A549 (cell line): ENCODE results near the gene PARP8.

Experiments
- MYC ChIP-seq: IDR thresholded peaks from 2 replicates; pipeline ENCODE4 v1.6.1; 2012; ENCODE audit warnings: mild to moderate bottlenecking, inconsistent platforms, low read length, improper control_type of control experiment, borderline replicate concordance
- REST ChIP-seq: fragments of 200-600 bp; sonication (generic); IDR thresholded peaks from 2 replicates; pipeline ENCODE4 v1.6.1; 2016; ENCODE audit warnings: antibody characterized with exemption, mild to moderate bottlenecking, moderate library complexity

- TF ChIP-seq REST (no peak), MYC (no peak)
Measured at GRCh38 chr5:50663636-50664035, 2.8 kb upstream of the PARP8 start.
